ENCODE results near the gene WNT3A.

Gene WNT3A

DNA sequence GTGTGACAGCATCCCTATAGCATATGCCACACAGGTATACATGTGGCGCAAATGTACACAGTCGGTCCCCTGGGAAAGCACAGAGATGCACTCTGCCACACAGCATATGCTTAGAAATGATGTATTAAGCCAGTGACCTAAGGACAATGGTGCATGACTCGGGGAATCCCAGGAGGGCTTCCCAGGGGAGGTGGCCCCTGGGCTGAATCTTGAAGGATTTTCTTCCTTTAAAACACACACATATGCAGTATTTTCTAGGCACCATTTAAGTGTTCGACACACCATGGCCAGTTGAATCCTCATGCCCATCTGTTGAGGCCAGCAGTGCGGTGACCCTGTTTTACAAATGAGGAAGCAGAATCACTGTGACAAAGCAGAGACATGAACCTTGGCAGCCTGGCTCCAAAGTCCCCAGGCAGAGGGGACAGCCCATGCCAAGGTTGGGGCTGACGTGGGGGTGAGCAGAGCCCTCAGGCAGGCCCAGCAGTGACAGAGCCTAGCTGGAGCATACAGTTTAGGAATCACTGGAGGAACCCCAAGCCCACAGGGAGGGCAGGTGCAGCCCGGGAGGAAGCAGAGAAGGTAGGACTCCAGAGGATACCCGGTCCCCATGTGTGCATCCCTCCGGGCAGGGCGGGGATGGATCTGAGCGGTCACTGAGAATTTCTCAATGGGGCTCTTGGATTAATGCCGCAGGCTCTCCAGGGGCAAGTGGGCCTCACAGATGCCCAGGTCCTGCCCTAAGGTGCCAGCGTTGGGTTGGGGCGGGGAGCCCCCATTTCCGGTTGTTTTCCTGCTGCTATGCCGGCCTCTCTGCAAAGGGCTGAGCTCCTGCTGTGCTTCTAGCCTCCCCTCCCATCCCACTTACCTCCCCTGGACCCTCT is 28.4 kb downstream of the WNT3A start:
- DNase-seq: no peak

DNA sequence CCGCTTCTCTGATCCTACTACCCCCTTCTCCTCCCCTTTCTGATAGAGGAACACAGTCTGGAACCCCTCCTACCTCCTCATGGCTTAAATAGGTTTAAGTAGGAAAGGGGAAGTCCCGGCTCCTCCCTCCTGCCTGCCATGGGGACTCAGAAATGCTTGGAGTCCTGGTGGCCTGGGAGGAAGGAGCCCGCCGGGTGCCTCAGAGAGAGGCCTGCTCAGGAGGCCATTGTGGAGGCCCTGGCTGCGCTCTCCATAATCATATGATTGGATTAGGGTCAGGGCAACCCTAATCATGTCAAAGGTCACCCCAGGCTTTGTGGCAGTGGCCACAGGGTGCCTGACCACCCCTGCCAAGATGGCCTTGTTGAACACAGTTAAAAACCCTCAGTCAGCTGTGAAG is 29.0 kb downstream of the WNT3A start:
- DNase-seq: no peak

DNA sequence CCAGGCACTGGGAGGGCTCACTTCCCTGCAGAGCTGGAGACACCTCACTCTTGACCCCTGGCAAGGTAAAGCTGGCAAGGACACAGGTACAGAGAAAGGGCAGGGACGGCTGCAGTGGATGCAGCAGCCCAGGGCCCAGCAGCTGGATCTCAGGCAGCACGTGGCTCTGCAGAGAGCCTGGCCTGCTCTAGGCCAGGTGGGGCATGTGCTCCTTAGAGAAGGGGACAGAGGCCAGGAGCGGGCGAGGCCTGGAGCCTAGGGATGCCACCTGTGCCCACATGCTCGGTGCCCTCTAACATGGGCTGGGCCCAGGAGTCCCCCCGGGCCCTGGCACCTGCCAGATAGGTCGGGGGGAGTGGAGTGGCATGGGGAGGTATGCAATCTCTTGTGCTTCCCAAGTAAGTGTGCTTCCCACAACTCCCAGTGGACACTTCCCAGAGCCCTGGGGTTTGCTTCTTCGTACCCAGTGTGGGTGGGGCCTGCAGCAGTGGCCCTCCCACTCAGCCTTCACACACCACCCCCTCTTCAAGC is 30.0 kb downstream of the WNT3A start:
- DNase-seq: no peak

DNA sequence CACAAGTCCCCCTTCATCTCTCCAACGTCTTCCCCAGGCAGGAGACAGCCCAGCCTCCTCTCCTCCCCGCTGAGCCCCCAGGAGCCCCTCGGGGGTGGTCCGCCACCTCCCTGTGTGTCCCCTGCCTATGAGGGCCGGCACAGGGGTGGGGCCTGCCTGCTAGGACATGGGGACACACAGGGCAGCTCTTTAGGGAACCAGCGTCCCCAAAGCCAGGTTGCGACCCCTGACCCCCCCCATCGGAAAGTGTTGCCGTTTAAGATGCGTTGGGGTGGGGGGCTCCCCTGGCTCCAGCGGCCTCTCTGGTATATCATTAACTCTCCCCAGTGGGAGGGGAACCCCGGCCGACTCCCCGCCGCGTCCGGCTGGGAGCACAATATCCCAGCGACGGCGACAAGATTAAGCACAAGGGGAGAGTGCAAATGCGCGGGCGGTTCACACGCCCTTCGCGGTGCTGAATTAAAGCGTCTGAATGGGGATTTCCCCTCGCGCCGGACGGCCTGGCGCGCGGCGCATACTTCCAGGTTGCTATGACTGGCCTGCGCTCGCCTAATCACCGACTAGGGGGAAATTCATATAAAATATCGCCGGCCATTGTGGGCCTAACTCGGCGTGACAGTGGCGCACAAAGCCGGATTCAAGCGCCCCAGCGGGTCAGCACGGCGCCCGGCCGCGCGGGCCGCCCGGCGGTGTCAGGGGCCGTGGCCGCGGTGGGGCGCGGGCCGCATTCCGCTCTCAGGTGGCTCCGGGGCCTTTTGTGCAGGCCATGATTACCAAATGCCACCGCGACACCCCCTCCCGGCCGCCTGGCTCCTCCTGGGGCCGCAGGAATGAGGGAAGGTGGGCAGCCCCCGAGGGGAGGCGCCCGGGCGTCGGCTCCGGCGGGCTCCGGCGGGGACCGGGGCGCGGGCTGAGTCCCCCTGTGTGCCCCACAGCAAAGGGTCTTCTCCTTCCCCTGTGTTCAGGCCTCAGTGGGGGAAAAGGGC is 30.9 kb downstream of the WNT3A start:
- DNase-seq: no peak

DNA sequence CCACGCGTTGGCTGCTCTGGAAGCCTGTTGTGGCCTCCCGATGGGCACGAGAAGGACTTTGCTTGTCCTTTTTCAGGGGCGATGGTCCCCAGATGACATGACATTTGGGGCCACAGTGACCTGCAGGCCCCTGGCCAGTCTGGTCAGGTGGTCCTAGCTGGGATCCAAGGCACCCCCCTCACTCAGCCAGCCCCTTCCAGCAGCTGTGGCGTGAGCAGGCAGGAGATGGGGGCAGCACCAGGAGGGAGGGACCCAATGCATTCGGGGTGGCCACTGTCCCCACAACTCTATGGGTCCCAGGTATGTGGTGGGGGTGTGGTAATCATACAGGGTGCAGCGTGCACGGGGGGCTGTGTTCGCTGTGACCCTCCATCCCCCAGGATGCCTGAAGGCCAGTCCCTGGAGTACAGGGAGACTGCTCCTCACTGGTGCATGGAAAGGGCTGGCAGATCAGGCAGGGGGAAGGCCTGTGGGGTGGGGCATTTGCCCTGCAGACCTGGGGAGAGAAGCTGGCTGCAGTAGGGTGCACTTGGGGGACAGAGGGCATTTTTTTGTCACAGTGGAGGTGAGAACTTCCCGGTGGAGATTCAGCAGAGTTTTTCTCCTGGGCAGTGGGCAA is 31.7 kb downstream of the WNT3A start:
- DNase-seq: no peak

DNA sequence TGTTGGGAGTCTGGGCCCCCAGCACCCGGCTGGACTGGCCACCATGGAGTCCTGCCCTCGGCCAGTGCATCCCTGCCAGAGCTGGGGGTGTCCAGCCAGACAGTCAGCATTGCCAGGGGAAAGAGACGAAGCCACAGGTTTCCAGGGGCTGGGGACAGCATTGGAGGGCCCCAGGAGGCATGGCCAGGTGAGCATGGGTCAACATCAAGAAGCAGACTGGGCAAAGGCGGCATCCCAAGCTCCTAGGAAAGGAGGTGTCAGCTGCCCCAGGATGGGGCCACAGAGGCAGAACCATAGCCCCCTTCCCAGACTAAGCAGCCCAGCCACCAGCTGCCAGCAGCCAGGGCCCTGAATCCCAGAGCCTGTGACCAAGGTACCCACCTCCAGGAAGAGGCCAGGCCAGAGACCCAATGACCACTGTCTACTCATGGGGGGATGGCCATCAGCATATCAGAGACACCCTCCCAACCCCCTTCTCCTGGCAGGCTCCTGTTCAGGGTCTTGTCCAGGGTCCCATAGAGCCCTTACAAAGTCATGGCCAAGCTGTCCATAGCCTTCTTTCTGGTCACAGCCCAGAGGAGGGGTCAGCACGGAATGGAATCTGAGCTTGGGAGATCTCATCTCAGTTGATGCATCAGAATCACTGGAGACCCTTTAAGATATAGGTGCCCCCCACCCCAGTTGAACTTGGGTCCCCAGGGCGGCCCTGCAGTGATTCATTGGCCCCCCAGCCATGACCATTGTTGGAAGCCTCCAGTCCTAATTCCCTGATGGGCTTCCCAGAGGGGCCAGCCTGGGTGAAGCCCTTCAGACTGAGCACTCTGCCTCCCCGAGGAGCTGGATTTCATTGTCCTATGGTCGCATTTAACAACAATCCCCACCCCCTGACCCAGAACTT is 32.5 kb downstream of the WNT3A start:
- no peak for DNase-seq

DNA sequence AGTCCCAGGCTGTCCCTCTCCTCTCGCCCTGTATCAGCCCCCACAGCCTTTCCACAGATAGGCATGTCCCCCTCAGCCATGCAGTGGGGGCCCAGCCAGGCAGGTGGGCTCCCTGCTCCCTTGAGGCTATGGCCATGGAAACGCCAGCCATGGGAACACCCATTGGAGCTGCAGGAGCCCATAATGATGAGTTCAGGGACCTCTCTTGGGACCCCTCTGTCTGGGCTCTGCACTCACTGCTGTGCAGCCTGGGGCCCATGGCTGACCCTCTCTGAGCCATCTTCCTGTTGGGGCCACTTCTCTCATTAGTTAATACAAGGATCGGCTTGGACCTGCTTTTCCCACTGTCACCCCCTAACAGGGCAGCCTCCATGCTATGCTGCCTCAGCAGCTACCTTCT is 33.2 kb downstream of the WNT3A start:
- no peak for DNase-seq

DNA sequence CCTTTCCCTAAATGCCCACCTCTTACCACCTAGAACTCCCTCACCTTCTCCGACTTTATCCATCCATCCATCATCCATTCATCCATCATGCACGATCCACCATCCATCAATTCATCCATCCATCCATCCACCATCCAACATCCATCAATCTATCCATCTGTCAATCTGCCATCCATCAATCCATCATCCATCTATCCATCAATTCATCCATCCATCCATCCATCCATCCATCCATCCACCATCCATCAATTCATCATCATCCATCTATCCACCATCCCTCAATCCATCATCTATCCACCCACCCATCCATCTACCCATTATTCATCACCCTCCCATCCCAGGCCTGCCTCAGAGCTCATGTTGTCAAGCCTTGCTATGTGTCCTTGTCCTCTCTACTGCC is 34.5 kb downstream of the WNT3A start:
- DNase-seq: no peak

DNA sequence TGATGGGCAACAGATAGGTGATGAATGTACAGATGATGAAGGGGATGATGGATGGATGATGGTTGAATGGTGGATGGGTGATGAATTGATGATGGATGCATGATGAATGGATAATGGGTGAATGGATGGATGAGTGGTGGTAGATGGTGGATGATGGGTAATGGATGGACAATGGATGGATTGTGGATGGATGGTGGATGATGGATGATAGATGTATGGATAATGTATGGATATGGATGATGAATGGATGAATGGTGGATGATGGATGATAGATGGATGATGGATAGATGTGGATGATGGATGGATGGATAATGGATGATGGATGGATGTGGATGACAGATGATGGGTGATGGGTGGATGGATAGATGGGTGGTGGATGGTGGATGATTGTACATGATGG is 35.7 kb downstream of the WNT3A start:
- no peak for DNase-seq

DNA sequence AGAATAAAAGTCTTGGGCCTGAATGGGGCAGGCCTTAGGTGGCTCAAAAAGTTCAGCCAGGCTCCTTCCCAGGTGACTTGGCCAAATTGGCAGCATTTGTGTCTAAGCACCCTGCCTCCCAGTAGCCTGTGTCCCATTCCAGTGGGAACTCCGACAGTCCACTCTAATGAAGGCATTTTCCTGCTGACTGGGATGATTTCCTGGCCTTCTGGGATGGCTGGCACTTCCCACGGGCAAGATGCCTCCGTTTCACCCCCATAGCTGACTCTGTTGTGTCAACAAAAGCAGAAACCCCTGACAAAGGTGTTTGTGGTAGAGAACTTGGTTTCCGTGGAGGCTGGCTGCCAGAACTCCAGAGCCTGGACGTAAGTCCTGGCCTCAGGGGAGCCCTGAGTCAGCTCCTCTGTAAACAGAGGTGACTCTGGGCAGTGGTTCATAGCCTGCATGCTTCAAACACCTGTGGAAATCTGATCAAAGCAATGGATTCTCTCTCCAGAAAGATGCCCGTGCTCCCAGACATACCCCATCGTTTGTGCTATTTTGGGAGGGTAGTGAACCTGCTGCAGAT is 36.6 kb downstream of the WNT3A start:
- no peak for DNase-seq

DNA sequence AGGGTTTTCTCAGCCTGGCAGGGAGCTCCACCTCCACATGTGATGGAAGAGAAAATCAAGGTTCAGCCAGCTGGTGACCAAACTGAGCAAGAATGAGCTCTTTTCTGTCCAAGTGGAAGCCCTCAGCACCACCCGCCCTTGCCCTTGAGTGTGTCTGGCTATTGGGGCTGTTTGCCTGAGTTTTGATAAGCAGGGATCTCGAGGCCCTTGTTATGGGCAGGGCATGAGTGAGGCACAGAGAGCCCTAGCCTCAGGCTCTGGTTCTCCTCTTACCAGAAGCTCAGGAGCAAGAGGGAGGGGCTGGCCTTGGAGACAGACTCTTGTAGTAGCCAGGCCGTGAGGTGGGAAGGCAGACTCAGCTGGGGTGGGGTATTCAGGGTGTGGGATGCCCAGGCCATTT is 38.2 kb downstream of the WNT3A start:
- DNase-seq: no peak

DNA sequence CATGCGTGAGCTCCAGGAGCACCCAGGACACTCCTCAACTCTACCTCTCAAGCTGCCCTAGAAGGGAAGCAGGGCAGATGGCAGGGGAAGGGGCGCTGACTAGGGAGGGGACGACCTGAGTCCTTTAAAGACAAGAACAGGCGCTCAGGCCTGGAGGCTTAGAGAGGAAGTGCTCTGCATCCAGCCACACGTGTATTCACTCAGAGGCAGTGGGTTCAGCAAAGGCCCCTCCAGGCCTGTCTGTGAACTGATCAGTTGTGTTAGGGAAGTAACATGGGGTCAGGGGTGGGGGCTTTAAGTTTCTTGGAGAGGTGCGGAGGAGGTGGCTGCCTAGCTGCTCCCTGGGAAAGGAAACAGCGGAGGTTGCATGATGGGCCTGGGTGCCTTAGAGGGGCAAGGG is 38.6 kb downstream of the WNT3A start:
- no peak for DNase-seq

DNA sequence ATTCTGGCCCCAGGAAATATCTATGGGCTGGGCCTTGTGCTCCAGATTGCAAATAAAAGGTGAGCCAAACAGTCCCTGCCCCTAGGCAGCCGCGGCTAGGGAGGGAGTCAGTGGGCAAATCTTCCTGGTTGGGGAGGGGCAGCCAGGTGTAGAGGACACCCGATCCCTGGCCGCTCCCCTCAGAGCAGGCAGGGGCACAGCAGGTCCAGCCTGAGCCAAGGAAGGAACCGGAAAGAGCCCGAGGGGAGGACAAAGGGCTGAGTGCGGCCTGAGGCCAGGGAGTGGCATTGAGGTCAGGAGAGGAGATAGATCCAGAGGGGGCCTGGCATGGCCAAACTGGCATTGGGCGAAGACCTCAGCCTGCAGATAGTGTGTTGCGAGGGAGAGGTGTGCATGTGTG is 39.1 kb downstream of the WNT3A start:
- no peak for DNase-seq

DNA sequence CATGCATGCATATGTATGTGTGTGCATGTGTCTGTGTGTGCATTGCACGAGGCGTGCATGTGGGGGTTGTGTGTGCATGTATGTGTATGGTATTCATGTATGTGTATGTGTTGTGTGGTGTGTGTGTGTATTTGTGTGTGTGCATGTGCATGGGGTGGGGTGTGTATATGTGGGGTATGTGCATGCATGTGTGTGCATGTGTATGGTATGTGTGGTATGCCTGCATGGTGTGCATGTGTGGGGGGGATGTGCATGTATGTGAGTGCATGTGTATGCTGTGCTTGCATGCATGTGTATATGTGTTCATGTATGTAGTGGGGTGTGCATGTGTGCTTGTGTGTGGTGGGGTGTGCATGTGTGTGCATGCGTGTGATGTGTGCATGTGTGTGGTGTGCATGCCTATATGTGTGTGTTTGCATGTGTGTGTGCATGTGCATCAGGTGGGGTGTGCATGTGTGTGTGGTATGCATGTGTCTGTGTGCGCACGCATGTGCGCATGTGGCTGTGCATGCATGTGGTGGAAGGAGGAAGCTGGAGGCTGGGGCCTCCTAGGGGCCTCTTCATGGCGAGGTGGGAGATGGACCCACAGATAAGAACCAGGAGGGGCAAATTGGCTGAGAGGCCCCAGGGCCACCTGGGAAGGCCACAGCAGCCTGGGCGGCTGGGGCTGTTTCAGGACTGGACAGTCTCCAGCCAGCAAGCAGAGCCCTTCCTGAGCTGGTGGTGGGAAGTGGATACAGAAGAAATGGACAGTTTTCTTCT is 39.8 kb downstream of the WNT3A start:
- no peak for DNase-seq

DNA sequence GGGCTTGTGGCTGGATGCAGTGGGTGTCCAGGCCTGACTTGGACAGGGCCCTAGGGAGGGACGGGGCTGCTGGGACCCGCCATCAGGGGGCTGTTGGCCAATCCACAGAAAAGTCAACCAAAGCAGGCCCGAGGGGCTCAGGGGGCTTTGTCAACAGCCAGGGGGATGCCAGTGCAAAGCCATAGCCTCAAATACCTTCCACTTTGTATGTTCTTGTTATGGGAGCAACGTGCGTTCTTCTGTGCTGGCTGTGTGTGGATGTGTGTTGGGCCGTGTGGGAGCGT is 40.3 kb downstream of the WNT3A start:
- no peak for DNase-seq

DNA sequence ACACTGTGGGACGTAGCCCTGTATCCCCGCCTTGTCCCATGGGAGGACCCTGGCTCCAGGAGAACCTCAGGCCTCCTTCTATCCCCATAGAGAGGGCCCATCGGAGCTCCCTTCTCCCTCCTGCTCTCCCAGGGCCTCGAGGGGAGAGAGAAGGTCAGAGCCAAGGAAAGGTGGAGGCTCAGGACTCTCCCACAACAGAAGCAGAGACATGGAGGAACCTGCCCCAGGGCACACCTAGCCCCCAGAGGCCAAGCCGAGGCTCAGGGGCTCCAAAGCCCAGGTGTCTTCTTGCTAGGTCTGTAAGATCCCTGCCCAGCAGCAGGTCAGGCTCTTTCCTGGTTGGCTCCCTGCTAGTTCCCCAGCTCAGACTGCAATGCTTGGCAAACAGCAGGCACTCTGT is 41.3 kb downstream of the WNT3A start:
- DNase-seq: no peak

DNA sequence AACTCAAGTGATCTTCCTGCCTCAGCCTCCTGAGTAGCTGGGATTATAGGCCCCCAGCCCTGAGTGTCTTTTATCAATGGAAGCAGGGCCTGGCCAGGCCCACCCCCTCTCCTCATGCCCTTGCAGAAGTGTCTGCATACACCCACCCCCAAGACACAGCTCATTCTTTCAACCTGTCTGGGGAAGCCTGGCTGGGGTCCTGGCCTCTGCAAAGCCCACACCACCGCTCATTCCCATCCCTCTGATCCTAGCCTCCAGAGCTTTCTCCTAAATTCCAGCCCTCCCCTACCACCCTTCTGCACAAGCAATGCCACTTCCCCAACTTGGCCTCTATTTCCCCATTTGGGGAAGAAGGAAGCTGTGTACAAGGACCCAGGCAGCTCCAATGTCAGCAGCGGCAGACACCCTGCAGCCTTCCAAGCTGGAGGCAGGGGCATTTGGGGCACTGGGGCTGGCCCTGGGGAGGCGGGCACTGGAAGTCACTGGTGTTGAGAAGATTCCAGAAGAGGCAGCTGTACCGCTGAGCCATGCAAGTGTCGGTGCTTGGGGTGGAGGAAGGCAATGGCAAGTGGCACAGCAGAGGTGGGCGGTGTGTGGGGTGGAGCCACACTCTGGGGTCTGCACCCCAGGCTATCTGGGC is 42.0 kb downstream of the WNT3A start:
- no peak for DNase-seq

DNA sequence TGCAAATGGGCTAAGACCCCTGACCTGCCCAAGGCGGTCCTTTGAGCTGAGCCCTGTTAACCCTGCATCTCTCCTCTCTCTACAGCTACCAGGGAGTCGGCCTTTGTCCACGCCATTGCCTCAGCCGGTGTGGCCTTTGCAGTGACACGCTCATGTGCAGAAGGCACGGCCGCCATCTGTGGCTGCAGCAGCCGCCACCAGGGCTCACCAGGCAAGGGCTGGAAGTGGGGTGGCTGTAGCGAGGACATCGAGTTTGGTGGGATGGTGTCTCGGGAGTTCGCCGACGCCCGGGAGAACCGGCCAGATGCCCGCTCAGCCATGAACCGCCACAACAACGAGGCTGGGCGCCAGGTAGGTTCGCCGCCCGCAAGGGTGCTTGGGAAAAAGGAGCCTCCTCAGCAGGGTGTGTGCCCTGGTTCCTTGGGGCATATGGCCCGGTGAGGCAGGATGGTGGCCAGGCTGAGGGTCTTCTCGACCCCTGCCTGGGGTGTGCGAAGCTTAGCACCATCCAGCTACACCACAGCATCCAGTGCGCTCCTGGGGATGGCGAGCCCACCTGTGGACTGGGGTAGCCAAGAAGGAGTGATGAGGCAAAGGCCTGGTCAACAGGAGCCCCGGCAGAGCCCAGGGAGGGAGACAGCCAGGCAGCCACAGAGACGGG is 43.9 kb downstream of the WNT3A start:
- no peak for DNase-seq

DNA sequence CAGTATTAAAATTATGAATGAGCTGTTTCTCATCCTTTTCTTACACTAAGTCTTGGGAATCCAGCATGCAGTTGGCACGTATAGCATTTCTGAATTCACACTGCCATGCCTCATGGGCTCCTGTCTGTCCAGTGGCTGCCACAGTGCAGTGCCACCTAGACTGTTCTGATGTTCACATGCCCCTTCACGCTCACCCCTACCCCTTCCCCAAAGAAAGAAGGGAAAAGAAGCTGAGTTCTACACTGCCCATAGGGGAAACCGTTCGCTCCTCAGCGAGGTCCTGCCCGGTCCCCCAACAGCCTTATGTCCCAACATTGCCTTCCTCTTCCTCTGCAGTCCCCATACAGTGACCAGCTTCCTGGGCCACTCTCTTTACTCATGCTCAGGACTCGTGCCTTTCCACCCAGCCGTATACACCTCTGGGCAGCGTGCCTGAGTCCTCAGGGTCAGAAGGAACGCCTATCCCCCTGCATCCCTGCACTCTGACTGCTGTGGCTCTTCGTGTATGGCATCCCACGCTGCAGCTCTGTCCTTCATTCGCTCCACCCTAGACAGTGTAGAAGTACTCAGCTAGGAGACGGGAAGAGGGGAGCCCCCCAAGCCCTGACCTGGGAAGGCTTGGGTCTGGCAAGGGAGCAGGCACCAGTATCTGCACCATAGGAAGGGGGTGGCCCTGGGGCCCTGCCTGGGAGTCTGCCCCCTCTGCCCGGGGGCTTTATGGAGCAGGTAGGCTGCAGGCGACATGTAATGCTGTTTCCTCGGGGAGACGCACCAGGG is 51.6 kb downstream of the WNT3A start:
- no peak for DNase-seq
